Measurements from ENCODE around the gene ODAD3. TPM values are rescaled to one million over a fixed set of nuclear protein-coding genes. Genes with fewer than 3 reads are reported as not detected.
A peak's percentile ranks its signal among the peaks of the same experiment; 100 is the strongest.
"Not testable (repeated sequence)": the region's sequence is repeated elsewhere in the genome, so short reads cannot be mapped to it uniquely, and the experiment has no call there.

The ODAD3 gene
- total and polyA plus RNA-seq, 12 donors = 0.17 to 2.2 (median 0.37) TPM; not detected in 1

- Histone ChIP-seq H3K4me3 (no peak overlapping the region), H3K9me3 (no peaks in the 10 kb centered on the region), H3K27ac (no peak overlapping the region), H3K4me1 (no peaks in the 10 kb centered on the region), H3K36me3 (no peaks in the 10 kb centered on the region), H3K27me3 (peaks cover 0 to 26% (median 18%) of the 10 kb centered on the region in 7 donors)
- intact Hi-C loops (cut with DNase I) = no loop called here
- TF ChIP-seq, protein P1, sequence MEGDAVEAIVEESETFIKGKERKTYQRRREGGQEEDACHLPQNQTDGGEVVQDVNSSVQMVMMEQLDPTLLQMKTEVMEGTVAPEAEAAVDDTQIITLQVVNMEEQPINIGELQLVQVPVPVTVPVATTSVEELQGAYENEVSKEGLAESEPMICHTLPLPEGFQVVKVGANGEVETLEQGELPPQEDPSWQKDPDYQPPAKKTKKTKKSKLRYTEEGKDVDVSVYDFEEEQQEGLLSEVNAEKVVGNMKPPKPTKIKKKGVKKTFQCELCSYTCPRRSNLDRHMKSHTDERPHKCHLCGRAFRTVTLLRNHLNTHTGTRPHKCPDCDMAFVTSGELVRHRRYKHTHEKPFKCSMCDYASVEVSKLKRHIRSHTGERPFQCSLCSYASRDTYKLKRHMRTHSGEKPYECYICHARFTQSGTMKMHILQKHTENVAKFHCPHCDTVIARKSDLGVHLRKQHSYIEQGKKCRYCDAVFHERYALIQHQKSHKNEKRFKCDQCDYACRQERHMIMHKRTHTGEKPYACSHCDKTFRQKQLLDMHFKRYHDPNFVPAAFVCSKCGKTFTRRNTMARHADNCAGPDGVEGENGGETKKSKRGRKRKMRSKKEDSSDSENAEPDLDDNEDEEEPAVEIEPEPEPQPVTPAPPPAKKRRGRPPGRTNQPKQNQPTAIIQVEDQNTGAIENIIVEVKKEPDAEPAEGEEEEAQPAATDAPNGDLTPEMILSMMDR (IDR thresholded peaks at IDR 0.05) = no peak
- WGBS, 2 donors = 87 to 90% methylated on average over 20 of the region's 20 CpGs
- no peak for ATAC-seq
- no peak for DNase-seq
Observed at GRCh38 chr19:11457831-11458230, 22.9 kb upstream of the ODAD3 start.

DNA sequence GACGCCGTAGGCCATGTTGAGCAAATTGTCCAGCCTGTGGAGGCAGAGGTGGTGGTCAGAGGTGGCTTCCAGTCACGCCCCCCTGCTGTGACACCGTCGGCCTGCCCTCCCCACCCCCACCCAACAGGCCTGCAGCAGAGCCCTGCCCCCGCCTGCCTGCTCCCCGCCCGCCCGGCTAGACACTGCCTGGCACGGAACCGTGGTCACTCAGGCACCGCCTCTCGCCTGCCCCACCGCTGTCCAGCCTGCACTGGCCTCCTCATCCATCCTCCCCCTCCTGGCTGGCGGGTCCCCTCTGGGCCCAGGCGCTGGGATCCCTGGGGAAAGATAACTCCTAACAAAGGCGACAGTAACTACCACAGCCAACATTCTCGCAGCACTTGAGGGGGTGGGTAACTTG lies 22.2 kb upstream of the ODAD3 start:
- 17 to 21% methylated on average over 12 to 18 of the region's 18 CpGs for WGBS, 2 donors
- Histone ChIP-seq H3K4me3 (no peak overlapping the region), H3K27ac (no peak overlapping the region), H3K9me3 (no peaks in the 10 kb centered on the region), H3K36me3 (no peaks in the 10 kb centered on the region), H3K27me3 (peaks cover 0 to 30% (median 18%) of the 10 kb centered on the region in 7 donors), H3K4me1 (peaks cover 0 to 4% (median 0%) of the 10 kb centered on the region in 9 donors)
- no peak for ATAC-seq
- DNase-seq = no peak
- intact Hi-C loops (cut with DNase I) = no loop called here
- TF ChIP-seq, protein P1 (IDR thresholded peaks at IDR 0.05) = no peak

DNA sequence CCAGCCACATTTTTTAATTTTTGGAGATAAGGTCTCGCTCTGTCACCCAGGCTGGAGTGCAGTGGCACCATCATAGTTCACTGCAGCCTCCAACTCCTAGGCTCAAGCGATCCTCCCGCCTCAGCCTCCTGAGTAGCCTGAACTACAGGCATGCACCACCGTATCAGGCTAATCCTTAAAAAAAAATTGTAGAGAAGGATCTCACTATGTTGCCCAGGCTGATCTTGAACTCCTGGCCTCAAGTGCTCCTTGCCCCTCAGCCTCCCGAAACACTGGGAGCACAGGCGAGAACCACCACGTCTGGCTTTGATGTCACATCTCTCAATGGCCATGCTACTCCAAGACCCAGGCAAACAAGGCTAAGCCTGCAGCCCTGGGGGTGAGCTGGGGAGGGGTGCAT lies 21.7 kb upstream of the ODAD3 start:
- WGBS, 2 donors = 83 to 89% methylated on average over 7 of the region's 7 CpGs
- ATAC-seq = no peak
- no peak overlapping the region for H3K27ac ChIP-seq
- H3K9me3 ChIP-seq = no peaks in the 10 kb centered on the region
- H3K36me3 ChIP-seq = no peaks in the 10 kb centered on the region
- peaks cover 0 to 8% (median 0%) of the 10 kb centered on the region in 9 donors for H3K4me1 ChIP-seq
- TF ChIP-seq, protein P1 (IDR thresholded peaks at IDR 0.05) = no peak
- peaks cover 0 to 30% (median 18%) of the 10 kb centered on the region in 7 donors for H3K27me3 ChIP-seq
- DNase-seq = no peak
- intact Hi-C loops (cut with DNase I) = no loop called here
- no peak overlapping the region for H3K4me3 ChIP-seq

DNA sequence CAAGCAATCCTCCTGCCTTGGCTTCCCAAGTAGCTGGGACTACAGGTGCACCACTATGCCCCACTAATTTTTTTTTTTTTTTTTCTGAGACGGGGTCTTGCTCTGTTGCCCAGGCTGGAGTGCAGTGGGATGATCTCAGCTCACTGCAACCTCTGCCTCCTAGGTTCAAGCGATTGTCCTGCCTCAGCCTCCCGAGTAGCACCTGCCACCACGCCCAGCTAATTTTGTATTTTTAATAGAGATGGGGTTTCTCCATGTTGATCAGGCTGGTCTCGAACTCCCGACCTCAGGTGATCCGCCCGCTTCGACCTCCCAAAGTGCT lies 20.3 kb upstream of the ODAD3 start:
- ATAC-seq; H3K9me3 ChIP-seq; DNase-seq; H3K27ac ChIP-seq; H3K4me3 ChIP-seq; intact Hi-C loops (cut with DNase I): not testable (repeated sequence)
- Histone ChIP-seq H3K36me3 (peaks cover 0 to 10% (median 0%) of the 10 kb centered on the region in 9 donors), H3K27me3 (peaks cover 0 to 22% (median 14%) of the 10 kb centered on the region in 7 donors), H3K4me1 (peaks cover 0 to 12% (median 0%) of the 10 kb centered on the region in 9 donors)
- WGBS, 2 donors = 91 to 96% methylated on average over 9 of the region's 9 CpGs

- Histone ChIP-seq H3K4me3 (no peak overlapping the region), H3K27ac (no peak overlapping the region), H3K4me1 (peaks cover 0 to 12% (median 0%) of the 10 kb centered on the region in 9 donors), H3K9me3 (no peaks in the 10 kb centered on the region), H3K27me3 (peaks cover 0 to 20% (median 8%) of the 10 kb centered on the region in 7 donors), H3K36me3 (peaks cover 0 to 23% (median 12%) of the 10 kb centered on the region in 9 donors)
- 56 to 62% methylated on average over 27 of the region's 27 CpGs for WGBS, 2 donors
- ATAC-seq (no peak), DNase-seq (no peak)
- TF ChIP-seq, protein P1 (IDR thresholded peaks at IDR 0.05) = peak in 2 of 9 donors; percentile 15 to 21
- intact Hi-C loops (cut with DNase I) = no loop called here
Observed at GRCh38 chr19:11453468-11454341, 18.8 kb upstream of the ODAD3 start.

Data from heart right ventricle (tissue), 16 donors.